Measurements from ENCODE around the gene JUND.

The JUND gene

GRCh38 chr19:18308051-18308947 is 26.9 kb upstream of the JUND start:
- DNase-seq (ENCODE audit: low spot score), result no peak

- DNase-seq (ENCODE audit: low spot score), result no peak
Measured at GRCh38 chr19:18307271-18307681, 25.9 kb upstream of the JUND start.

- no peak for DNase-seq (ENCODE audit: low spot score)
Measured at GRCh38 chr19:18306888-18307260, 25.5 kb upstream of the JUND start.

GRCh38 chr19:18306209-18306887 is 24.9 kb upstream of the JUND start:
- DNase-seq (ENCODE audit: low spot score), result no peak

- DNase-seq (ENCODE audit: low spot score), result peak; percentile 75
Measured at GRCh38 chr19:18304458-18305310, 23.3 kb upstream of the JUND start.

- DNase-seq (ENCODE audit: low spot score), result no peak
Measured at GRCh38 chr19:18304208-18304457, 22.7 kb upstream of the JUND start.

- no peak for DNase-seq (ENCODE audit: low spot score)
Measured at GRCh38 chr19:18301718-18302111, 20.3 kb upstream of the JUND start.

- DNase-seq (ENCODE audit: low spot score), result peak; percentile 52
Measured at GRCh38 chr19:18300930-18301717, 19.7 kb upstream of the JUND start.

GRCh38 chr19:18299654-18300053 is 18.2 kb upstream of the JUND start:
- no peak for DNase-seq (ENCODE audit: low spot score)

GRCh38 chr19:18298601-18299000 is 17.2 kb upstream of the JUND start:
- no peak for DNase-seq (ENCODE audit: low spot score)

GRCh38 chr19:18297308-18297707 is 15.9 kb upstream of the JUND start:
- no peak for DNase-seq (ENCODE audit: low spot score)

- DNase-seq (ENCODE audit: low spot score), result no peak
Measured at GRCh38 chr19:18295034-18295451, 13.6 kb upstream of the JUND start.

GRCh38 chr19:18294467-18294864 is 13.0 kb upstream of the JUND start:
- DNase-seq (ENCODE audit: low spot score), result peak; percentile 51

- DNase-seq (ENCODE audit: low spot score), result no peak
Measured at GRCh38 chr19:18293642-18294466, 12.4 kb upstream of the JUND start.

GRCh38 chr19:18292810-18293641 is 11.6 kb upstream of the JUND start:
- peak; percentile 90 for DNase-seq (ENCODE audit: low spot score)

- peak; percentile 52 for DNase-seq (ENCODE audit: low spot score)
Measured at GRCh38 chr19:18292462-18292809, 11.0 kb upstream of the JUND start.

- peak; percentile 64 for DNase-seq (ENCODE audit: low spot score)
Measured at GRCh38 chr19:18291590-18292461, 10.4 kb upstream of the JUND start.

- no peak for DNase-seq (ENCODE audit: low spot score)
Measured at GRCh38 chr19:18291019-18291524, 9.7 kb upstream of the JUND start.

Data from iPS-NIHi11 (cell line).